Subcutaneous adipose tissue (tissue), 4 donors: Measurements from ENCODE around the gene WASF2. TPM values are rescaled to one million over a fixed set of nuclear protein-coding genes. Genes with fewer than 3 reads are reported as not detected.

Experiments
- total RNA-seq, 4 donors: library from RNA; depleted of rRNA; stranded (reverse); fragments of >200 nt; gene quantifications; one replicate each; pipeline ENCODE4 v1.1.0, GENCODE V29; 2016
- TF ChIP-seq, protein P1 (sequence below): fragments of 450-650 bp; IDR thresholded peaks from one replicate; pipeline ENCODE4 v1.5.1; 2016; ENCODE audit warnings: low read depth, mild to moderate bottlenecking, control low read depth, antibody characterized with exemption, moderate library complexity

Gene WASF2
- total RNA-seq, 4 donors from 2014 or later, result 72.8 to 94.9 (median 80.9) TPM

DNA sequence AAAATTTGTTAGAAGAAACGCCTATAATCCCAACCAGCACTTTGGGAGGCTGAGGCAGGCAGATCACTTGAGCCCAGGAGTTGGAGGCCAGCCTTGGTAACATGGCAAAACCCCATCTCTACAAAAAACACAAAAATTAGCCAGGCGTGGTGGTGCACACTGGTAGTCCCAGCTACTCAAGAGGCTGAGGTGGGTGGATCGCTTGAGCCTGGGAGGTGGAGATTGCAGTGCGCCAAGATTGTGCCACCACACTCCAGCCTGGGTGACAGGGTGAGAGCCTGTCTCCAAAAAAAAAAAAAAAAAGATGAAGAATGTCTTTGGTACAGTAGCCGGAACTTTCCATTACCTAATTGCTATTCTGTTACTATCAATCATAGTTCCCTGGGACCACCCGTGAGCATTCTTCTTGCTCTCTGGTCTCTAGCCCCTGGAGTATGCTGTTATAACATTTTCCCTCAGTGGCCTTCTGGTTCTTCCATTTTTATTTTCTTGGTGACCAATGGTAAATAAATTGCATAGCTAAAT is 43.4 kb downstream of the WASF2 start:
- TF ChIP-seq, protein P1, sequence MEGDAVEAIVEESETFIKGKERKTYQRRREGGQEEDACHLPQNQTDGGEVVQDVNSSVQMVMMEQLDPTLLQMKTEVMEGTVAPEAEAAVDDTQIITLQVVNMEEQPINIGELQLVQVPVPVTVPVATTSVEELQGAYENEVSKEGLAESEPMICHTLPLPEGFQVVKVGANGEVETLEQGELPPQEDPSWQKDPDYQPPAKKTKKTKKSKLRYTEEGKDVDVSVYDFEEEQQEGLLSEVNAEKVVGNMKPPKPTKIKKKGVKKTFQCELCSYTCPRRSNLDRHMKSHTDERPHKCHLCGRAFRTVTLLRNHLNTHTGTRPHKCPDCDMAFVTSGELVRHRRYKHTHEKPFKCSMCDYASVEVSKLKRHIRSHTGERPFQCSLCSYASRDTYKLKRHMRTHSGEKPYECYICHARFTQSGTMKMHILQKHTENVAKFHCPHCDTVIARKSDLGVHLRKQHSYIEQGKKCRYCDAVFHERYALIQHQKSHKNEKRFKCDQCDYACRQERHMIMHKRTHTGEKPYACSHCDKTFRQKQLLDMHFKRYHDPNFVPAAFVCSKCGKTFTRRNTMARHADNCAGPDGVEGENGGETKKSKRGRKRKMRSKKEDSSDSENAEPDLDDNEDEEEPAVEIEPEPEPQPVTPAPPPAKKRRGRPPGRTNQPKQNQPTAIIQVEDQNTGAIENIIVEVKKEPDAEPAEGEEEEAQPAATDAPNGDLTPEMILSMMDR, result no peak

DNA sequence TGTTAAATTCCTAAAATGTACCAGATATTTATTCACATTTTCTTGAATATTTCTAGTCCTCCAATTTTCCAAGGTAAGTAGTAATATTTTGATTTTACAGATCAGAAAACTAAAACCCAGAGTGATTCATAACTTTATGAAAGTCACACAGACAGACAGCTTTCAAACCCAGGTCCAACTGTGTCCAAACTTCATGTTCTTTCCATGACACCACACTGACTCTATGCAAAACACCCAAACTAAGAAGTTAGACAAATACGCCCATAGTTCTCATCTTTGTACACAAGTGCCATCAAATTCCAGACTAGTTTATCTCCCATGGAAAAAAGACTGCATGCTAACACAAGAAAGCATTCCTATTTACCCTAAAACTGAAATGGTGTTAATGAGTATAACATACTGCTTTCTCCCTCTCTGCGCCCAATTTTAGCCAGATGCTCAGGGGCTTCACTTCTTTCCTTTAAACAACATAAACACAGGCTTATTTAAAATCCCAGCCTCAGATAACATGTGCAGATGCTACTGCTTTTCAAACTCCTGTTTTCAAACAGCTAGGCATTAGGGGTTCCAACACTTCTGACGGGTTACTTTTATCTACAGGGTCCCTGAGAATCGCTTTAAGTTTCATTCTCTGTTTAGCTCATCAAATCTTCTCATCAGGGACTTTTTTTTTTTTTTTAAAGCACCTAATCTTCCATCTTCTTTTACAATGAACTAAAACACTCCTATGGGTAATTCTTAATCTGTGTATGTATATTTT is 44.6 kb downstream of the WASF2 start:
- TF ChIP-seq, protein P1, result no peak

GRCh38 chr1:27444632-27445031 is 45.3 kb downstream of the WASF2 start:
- TF ChIP-seq, protein P1, result no peak

- TF ChIP-seq, protein P1, result no peak
Measured at GRCh38 chr1:27439150-27439549, 50.8 kb downstream of the WASF2 start.

DNA sequence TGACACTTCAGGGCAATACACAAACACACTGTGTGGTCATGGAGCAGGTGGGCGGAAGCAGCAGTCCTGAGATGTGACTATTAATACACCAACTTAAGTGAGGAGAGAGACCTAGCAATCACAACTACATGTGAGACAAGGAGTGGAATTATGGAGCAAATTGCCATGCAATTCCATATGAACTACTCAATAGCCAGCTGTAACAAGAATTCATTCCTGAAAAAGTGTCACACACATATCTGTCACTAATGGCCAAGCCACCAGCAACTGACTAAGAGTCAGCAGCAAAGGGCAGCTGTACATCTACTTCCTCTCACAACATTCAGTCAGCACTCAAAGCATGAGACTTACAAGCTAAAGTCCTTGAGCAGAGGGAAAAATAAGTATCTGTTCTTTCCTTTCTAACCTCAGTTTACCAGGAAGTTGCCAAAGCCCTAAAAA is 51.3 kb downstream of the WASF2 start:
- TF ChIP-seq, protein P1, result no peak

DNA sequence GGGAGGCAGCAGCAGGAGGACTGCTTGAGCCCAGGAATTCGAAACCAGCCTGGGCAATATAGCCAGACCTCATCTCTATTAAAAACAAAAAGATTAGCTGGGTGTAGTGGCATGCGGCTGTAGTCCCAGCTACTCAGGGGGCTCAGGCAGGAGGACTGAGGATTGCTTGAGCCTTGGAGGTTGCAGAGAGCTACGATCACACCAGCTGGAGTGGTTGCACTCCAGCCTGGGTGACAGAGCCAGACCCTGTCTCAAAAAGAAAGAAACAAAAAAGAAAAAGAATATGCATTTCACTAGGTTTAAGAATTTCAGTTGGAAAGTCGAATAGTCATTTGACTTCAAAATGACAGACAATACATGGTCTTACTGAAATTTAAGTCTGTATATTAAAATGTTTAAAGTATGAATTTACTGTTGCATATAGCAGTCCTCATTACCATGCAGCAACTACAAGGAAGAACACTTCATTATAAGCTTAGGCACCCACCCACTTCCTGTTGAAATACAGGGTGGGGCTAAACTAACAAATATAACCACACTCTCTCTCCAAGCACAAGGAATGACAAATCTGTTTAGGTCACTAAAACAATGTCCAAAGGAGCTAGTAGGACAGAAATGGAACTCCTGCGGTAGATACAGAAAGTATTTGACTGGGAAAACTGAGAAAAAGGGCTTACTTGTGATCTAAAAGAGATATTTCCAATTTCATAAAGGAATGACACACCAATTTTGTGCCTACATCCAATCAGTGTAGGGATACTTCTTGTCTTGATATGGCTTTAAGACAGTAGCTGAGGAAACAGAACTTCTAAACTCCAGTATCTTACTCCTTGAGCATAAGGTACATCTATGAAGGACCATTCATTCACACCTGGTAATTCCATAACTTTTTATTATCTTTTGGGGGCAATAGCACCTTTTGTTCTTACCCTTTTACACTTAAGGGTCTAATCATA is 53.5 kb downstream of the WASF2 start:
- TF ChIP-seq, protein P1, result no peak
